ENCODE measurements around the gene TBC1D8.

TBC1D8 gene

GRCh38 chr2:100977511-100977910, 173.7 kb downstream of the TBC1D8 start:
- no peak for DNase-seq (ENCODE audit: low spot score)

GRCh38 chr2:100976645-100977391, 174.4 kb downstream of the TBC1D8 start:
- DNase-seq (ENCODE audit: low spot score), result no peak

- no peak for DNase-seq (ENCODE audit: low spot score)
Measured at GRCh38 chr2:100976061-100976460, 175.1 kb downstream of the TBC1D8 start.

GRCh38 chr2:100975521-100975785, 175.7 kb downstream of the TBC1D8 start:
- DNase-seq (ENCODE audit: low spot score), result no peak

GRCh38 chr2:100974712-100975520, 176.3 kb downstream of the TBC1D8 start:
- no peak for DNase-seq (ENCODE audit: low spot score)

GRCh38 chr2:100972452-100972851, 178.7 kb downstream of the TBC1D8 start:
- no peak for DNase-seq (ENCODE audit: low spot score)

- DNase-seq (ENCODE audit: low spot score), result no peak
Measured at GRCh38 chr2:100971221-100971620, 180.0 kb downstream of the TBC1D8 start.

- no peak for DNase-seq (ENCODE audit: low spot score)
Measured at GRCh38 chr2:100969998-100970397, 181.2 kb downstream of the TBC1D8 start.

- DNase-seq (ENCODE audit: low spot score), result no peak
Measured at GRCh38 chr2:100968146-100969145, 182.7 kb downstream of the TBC1D8 start.

- DNase-seq (ENCODE audit: low spot score), result no peak
Measured at GRCh38 chr2:100967716-100968115, 183.5 kb downstream of the TBC1D8 start.

- no peak for DNase-seq (ENCODE audit: low spot score)
Measured at GRCh38 chr2:100965596-100965995, 185.6 kb downstream of the TBC1D8 start.

GRCh38 chr2:100964681-100965169, 186.5 kb downstream of the TBC1D8 start:
- no peak for DNase-seq (ENCODE audit: low spot score)

- peak; percentile 15 for DNase-seq (ENCODE audit: low spot score)
Measured at GRCh38 chr2:100964222-100964621, 187.0 kb downstream of the TBC1D8 start.

- no peak for DNase-seq (ENCODE audit: low spot score)
Measured at GRCh38 chr2:100963026-100963375, 188.2 kb downstream of the TBC1D8 start.

GRCh38 chr2:100962366-100963025, 188.7 kb downstream of the TBC1D8 start:
- no peak for DNase-seq (ENCODE audit: low spot score)

GRCh38 chr2:100960688-100961087, 190.5 kb downstream of the TBC1D8 start:
- DNase-seq (ENCODE audit: low spot score), result no peak

GRCh38 chr2:100959225-100959880, 191.8 kb downstream of the TBC1D8 start:
- DNase-seq (ENCODE audit: low spot score), result no peak

GRCh38 chr2:100957996-100958653, 193.1 kb downstream of the TBC1D8 start:
- DNase-seq (ENCODE audit: low spot score), result no peak

Measured in CD4-positive, alpha-beta T cell treated with Interleukin-6 at 100 ng/mL for 8 hours (primary cell).